Measurements from ENCODE around the gene FAM32A.
A peak's percentile ranks its signal among the peaks of the same experiment; 100 is the strongest.

FAM32A gene

GRCh38 chr19:16143399-16144215 lies 41.6 kb upstream of the FAM32A start, which contains the start of gene HSH2D:
Gene HSH2D, plus strand, starts transcription at chr19:16143685. Its CDS starts 5,066 bp downstream, at chr19:16148751.
- no peak for TF ChIP-seq CTCF (conservative IDR thresholded peaks at IDR 0.05)
- H3K27ac ChIP-seq, result peak within 1 kb of the TSS; percentile 84

- peak overlapping the region; percentile 84; the same call in 1 of the 2 replicates for H3K27ac ChIP-seq
- TF ChIP-seq CTCF (conservative IDR thresholded peaks at IDR 0.05), result no peak
Measured at GRCh38 chr19:16144216-16144581, 41.0 kb upstream of the FAM32A start.

GRCh38 chr19:16146112-16146511 lies 39.1 kb upstream of the FAM32A start:
- no peak for TF ChIP-seq CTCF (conservative IDR thresholded peaks at IDR 0.05)
- H3K27ac ChIP-seq, result no peak overlapping the region

GRCh38 chr19:16148443-16149229 lies 36.6 kb upstream of the FAM32A start:
- TF ChIP-seq CTCF (conservative IDR thresholded peaks at IDR 0.05), result no peak
- no peak overlapping the region for H3K27ac ChIP-seq

- no peak overlapping the region for H3K27ac ChIP-seq
- TF ChIP-seq CTCF (conservative IDR thresholded peaks at IDR 0.05), result no peak
Measured at GRCh38 chr19:16153582-16154336, 31.5 kb upstream of the FAM32A start.

GRCh38 chr19:16154557-16154956 lies 30.7 kb upstream of the FAM32A start:
- no peak overlapping the region for H3K27ac ChIP-seq

More at GRCh38 chr19:16154557-16154956, 30.7 kb upstream of the FAM32A start:
- TF ChIP-seq CTCF (conservative IDR thresholded peaks at IDR 0.05), result no peak

Measured in VCaP (cell line).